ENCODE measurements around the gene GNAQ. TPM values are rescaled to one million over a fixed set of nuclear protein-coding genes. Genes with fewer than 3 reads are reported as not detected.
A peak's percentile ranks its signal among the peaks of the same experiment; 100 is the strongest.

The GNAQ gene
- total RNA-seq, 2 donors from 2014 or later, result 9.4 to 22.3 TPM

DNA sequence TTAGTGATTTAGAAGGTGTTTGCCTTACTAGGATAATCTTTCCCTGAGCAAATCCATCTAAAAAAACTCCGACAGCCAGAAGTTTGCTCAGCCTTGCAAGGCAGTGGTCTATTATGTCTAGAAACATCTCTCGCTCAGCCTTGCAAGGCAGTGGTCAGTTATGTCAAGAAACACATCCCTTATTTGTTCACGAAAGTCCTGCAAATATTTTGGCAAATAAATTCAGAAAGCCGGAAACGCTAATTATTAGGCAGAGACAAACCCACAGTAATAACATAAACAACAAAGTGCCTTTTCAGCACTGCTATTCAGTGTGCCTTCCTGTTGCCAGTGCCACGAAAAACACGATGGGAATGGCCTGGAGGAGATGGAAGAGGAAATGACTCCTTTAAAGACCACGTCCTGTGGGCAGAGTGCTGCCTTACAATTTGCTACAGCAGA is 184.5 kb downstream of the GNAQ start:
- no peak for ATAC-seq
- no peak overlapping the region for H3K27ac Mint-ChIP-seq

GRCh38 chr9:77844415-77844814 is 187.2 kb downstream of the GNAQ start:
- ATAC-seq (no peak), DNase-seq (ENCODE audit: low spot score in 2 of 2) (no peak)
- Mint-ChIP-seq H3K36me3 (no peaks in the 10 kb centered on the region), H3K9me3 (no peaks in the 10 kb centered on the region), H3K27ac (no peak overlapping the region)

More for the DNA sequence above, 184.5 kb downstream of the GNAQ start:
- Mint-ChIP-seq H3K36me3 (no peaks in the 10 kb centered on the region), H3K9me3 (no peaks in the 10 kb centered on the region)
- no peak for DNase-seq (ENCODE audit: low spot score in 2 of 2)

DNA sequence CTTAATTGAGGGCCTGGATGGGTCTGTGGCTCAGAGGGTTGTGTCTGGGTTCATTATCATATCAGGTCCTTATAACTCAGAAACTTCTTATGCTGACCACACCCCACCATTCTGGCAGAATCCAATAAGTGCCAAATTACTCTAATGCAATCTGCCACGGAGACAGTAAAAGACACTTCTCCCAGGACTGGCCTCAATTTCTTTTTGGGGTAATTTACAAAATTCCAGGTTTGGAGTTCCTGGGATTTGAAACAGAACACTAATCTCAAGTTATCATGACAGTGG is 187.8 kb downstream of the GNAQ start:
- Mint-ChIP-seq H3K9me3 (no peaks in the 10 kb centered on the region), H3K27ac (no peak overlapping the region), H3K36me3 (no peaks in the 10 kb centered on the region)
- no peak for ATAC-seq
- DNase-seq (ENCODE audit: low spot score in 2 of 2), result no peak

DNA sequence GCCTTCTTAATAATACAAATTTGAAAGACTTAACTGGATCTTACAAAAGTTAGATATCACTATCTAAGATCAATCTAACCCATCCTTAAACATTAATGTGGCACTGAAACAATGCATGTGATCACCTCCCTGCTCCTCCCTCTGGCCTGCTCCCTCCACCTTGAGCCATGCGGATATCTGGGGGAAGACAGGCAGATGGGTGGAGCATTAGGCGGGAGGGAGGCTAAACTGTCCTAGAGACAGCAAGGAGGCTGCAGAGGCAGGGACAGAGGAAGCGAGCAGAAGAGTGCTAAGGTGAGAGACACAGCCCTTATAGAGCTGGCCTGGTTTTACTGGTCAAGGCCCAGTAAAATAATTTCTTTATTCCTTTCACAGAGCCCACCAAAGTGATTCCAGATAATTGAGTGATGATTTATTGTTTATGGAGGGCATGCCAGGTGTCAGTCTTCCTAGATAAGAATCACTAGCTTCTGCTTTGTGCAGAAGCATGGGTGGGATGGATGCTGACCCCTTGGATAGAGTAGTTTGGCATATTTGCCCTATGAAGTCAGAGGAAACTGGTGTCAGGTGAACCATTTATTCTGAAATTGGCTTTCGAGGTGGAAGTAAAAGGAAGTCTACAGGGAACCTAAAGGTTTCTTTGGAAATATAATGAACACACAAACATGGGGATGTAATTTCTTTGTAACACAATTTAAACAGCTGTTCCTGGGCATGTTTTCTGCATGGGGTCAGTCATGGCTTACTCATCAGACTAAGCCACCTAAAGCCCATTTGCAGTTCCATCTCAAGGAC is 188.3 kb downstream of the GNAQ start:
- ATAC-seq, result no peak
- no peak for DNase-seq (ENCODE audit: low spot score in 2 of 2)
- Mint-ChIP-seq H3K36me3 (no peaks in the 10 kb centered on the region), H3K27ac (no peak overlapping the region), H3K9me3 (no peaks in the 10 kb centered on the region)

DNA sequence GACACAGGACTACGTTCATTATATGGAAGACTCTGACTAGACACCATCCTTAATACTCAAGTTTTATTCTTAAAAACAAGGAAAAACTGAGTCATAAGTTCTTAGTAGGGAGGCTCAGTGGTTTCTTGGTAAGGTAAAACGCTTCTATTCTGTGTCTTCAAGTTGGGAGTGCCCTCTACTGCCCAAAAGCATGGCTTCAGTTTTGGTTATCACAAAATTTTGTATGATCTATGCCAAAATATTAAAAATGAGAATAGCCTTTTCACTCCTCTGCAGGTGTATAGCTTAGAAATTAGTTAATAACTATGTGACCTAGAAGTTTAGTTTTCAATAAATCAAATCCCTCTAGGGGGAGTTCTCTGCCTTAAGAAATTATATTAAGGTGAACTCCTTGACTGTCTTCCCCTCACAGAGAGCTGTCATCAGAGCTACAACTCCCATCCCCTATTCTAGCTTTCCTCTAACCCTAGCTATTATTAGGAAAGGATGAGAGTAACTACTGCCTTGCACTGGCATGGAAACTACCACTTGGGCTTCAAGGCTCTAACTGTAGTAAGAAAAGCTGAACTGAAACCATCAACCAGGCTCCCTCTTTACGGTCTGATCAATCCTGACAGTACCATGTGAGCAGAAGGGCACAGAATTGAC is 189.7 kb downstream of the GNAQ start:
- peak; percentile 56 for ATAC-seq
- Mint-ChIP-seq H3K36me3 (no peaks in the 10 kb centered on the region), H3K27ac (no peak overlapping the region), H3K9me3 (no peaks in the 10 kb centered on the region)
- DNase-seq (ENCODE audit: low spot score in 2 of 2), result no peak

- H3K36me3 Mint-ChIP-seq, result no peaks in the 10 kb centered on the region
- no peaks in the 10 kb centered on the region for H3K9me3 Mint-ChIP-seq
- no peak for DNase-seq (ENCODE audit: low spot score in 2 of 2)
- no peak for ATAC-seq
- H3K27ac Mint-ChIP-seq, result no peak overlapping the region
Observed at GRCh38 chr9:77839459-77840140, 192.0 kb downstream of the GNAQ start.

DNA sequence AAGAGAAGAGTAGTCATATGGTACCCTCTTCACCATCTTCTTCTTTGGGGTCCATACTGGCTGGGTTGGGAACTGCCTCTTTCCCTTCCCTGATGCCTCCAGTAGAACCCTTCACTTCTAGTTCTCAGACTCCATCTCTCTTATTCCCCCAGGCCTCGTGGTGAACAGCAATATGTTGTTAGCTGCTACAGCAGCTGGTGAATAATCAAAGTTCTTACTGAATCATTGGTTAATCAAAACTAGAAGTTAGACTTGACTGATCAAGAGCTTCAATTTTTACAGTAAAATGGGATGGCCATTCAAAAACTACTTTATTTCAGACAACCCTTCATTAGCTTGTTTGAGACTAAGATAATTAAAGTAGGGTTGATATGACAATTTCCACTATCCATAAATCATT is 192.6 kb downstream of the GNAQ start:
- Mint-ChIP-seq H3K9me3 (no peaks in the 10 kb centered on the region), H3K27ac (no peak overlapping the region), H3K36me3 (no peaks in the 10 kb centered on the region)
- DNase-seq (ENCODE audit: low spot score in 2 of 2) (no peak), ATAC-seq (no peak)

DNA sequence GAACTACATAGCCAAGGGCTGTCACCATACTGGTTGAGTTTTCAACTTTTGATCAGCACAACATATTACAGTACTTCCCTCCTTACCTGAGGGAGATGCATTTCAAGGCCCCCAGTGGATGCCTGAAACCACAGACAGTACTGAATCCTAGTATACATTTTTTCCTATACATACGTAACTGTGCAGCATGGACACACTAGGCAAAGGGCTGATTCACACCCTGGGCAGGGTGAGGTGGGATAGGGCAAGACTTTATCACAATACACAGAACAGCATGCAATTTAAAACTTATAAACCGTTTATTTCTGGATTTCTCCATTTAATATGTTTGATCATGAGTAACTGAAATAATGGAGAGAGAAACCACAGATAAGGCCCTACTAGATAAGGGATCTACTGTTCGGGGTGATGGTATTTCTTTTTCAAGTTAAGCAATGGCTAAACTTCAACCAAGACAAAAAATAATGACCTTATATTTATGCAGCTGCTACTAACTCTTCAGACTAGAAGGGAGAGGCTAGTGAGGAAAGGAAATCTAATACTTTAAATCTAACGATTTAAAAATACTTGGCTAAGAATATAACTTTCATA is 196.6 kb downstream of the GNAQ start:
- DNase-seq (ENCODE audit: low spot score in 2 of 2) (no peak), ATAC-seq (no peak)

GRCh38 chr9:77833561-77834429 is 197.8 kb downstream of the GNAQ start:
- ATAC-seq (no peak), DNase-seq (ENCODE audit: low spot score in 2 of 2) (no peak)
- H3K27ac Mint-ChIP-seq, result no peak overlapping the region
- H3K9me3 Mint-ChIP-seq, result no peaks in the 10 kb centered on the region
- no peaks in the 10 kb centered on the region for H3K36me3 Mint-ChIP-seq

More for the DNA sequence above, 196.6 kb downstream of the GNAQ start:
- Mint-ChIP-seq H3K36me3 (no peaks in the 10 kb centered on the region), H3K9me3 (no peaks in the 10 kb centered on the region), H3K27ac (no peak overlapping the region)

DNA sequence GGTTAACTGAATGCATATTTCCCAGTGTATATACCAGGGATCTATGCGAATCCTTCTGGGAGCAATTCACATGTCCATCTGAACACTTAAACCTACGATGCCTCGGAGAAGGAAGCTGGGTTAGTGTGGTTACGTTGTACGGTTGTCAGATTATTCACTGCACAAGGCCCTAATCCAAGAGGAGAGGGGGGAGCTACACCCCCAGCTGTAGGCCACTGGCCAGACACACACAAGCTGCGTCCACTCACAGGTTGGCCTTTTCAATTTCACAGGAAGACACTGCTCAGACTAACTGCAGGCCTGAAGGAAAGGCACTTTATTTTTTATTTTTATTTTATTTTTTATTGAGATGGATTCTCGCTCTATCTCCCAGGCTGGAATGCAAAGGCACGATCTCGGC is 199.0 kb downstream of the GNAQ start:
- ATAC-seq (no peak), DNase-seq (ENCODE audit: low spot score in 2 of 2) (no peak)
- no peaks in the 10 kb centered on the region for H3K36me3 Mint-ChIP-seq
- no peaks in the 10 kb centered on the region for H3K9me3 Mint-ChIP-seq
- H3K27ac Mint-ChIP-seq, result no peak overlapping the region

DNA sequence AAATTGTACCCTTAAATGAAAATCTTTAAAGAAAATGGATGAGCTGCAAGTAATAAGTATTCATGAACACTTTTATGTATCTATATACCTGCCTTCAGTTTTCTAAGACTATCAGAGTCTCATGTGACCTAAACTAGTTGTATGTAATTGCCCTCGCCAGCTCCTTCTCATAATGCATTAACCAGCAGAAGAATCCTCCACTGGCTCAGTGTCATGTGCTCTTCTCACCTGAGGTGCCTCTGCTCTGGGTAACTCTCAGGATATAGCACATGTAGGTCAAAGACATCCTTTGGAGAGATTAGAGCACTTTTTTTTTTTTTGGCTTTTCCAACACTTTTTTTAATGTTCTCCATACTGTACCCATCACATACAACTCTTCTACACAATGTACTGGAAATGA is 199.8 kb downstream of the GNAQ start:
- no peaks in the 10 kb centered on the region for H3K36me3 Mint-ChIP-seq

GRCh38 chr9:77830618-77831285 is 200.9 kb downstream of the GNAQ start:
- no peaks in the 10 kb centered on the region for H3K36me3 Mint-ChIP-seq
- H3K9me3 Mint-ChIP-seq, result no peaks in the 10 kb centered on the region
- H3K27ac Mint-ChIP-seq, result no peak overlapping the region
- ATAC-seq, result no peak
- no peak for DNase-seq (ENCODE audit: low spot score in 2 of 2)

More for the DNA sequence above, 199.8 kb downstream of the GNAQ start:
- no peak for ATAC-seq
- H3K27ac Mint-ChIP-seq, result no peak overlapping the region
- no peak for DNase-seq (ENCODE audit: low spot score in 2 of 2)
- no peaks in the 10 kb centered on the region for H3K9me3 Mint-ChIP-seq

GRCh38 chr9:77829420-77829819 is 202.2 kb downstream of the GNAQ start:
- ATAC-seq, result no peak
- Mint-ChIP-seq H3K9me3 (no peaks in the 10 kb centered on the region), H3K36me3 (no peaks in the 10 kb centered on the region), H3K27ac (no peak overlapping the region)
- no peak for DNase-seq (ENCODE audit: low spot score in 2 of 2)

DNA sequence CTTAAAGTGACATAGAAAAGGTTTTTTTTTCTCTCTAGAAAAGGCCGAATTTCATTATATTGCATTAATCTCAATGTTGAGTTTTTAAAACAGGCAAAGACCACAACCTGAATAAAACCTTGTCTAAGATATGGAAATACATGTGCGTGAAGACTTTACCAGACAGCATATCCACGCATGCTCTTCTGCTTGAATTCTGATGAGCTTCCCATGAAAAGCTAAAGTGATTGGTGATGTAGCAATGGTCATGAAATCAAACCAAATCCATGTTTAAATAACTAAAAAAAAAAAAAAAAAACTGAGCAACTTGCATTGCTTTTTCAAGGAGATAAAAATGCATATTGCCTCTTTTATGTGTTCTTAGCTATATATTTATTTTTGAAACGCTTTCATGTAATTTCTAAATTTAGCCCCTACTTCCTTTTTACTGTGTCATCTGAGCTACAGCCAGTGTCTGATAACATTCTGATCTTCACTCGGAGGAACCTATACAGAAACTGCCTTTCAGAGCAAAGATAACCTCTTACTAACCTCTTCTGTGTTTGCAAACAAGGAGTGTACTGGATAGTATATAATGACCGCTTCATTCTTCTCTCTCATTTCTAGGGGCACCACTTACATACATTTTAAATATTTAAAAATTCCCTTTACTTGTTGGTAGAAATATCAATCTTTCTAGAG is 204.4 kb downstream of the GNAQ start:
- ATAC-seq (no peak), DNase-seq (ENCODE audit: low spot score in 2 of 2) (no peak)
- Mint-ChIP-seq H3K36me3 (peaks cover 0 to 6% of the 10 kb centered on the region in 2 donors), H3K27ac (peak overlapping the region in 1 of 2 donors; percentile 37), H3K9me3 (no peaks in the 10 kb centered on the region)

DNA sequence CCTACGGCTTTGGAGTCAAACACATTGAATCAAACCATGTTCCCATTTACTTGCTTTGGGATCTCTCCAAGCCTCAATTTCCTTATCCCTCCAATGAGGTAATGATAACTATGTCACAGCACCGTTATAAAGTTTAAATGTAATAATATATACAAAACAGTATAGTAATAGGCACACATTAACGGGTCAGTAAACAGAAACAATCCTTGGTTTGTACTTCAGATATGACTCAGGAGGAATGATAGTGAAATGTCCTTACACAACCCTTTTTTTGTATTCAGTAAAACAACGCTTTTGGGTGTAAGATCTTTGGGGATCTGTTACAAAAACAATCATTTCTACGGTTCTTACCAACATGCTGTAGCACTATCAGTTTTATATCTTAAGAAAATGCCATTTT is 205.0 kb downstream of the GNAQ start:
- Mint-ChIP-seq H3K27ac (no peak overlapping the region), H3K36me3 (peaks cover 0 to 6% of the 10 kb centered on the region in 2 donors), H3K9me3 (no peaks in the 10 kb centered on the region)
- no peak for ATAC-seq
- DNase-seq (ENCODE audit: low spot score in 2 of 2), result no peak

Measured in activated naive CD4-positive, alpha-beta T cell treated with anti-CD3 and anti-CD28 coated beads, Interleukin-2, amount 50 U/mL, for 72 hours (primary cell).